HTERT RPE-1 (cell line): ENCODE measurements around the gene CNTNAP2.

Experiments
- in situ Hi-C: fragments of 300-500 bp; cut with MboI; formaldehyde crosslinking; loops from 4 replicates; pipeline ENCODE4 v1.14.3; 2020; ENCODE audit warnings: low sequenced_read_pairs

CNTNAP2 gene

GRCh38 chr7:146966274-146966673 is 849.7 kb downstream of the CNTNAP2 start:
- in situ Hi-C loops, result no loop called here

GRCh38 chr7:146982482-146982881 is 865.9 kb downstream of the CNTNAP2 start:
- in situ Hi-C loops, result no loop called here

- in situ Hi-C loops, result no loop called here
Observed at GRCh38 chr7:146991596-146991995, 875.0 kb downstream of the CNTNAP2 start.

GRCh38 chr7:146993764-146994163 is 877.2 kb downstream of the CNTNAP2 start:
- in situ Hi-C loops, result no loop called here

- in situ Hi-C loops, result no loop called here
Observed at GRCh38 chr7:147008530-147008929, 891.9 kb downstream of the CNTNAP2 start.

GRCh38 chr7:147012666-147013065 is 896.1 kb downstream of the CNTNAP2 start:
- in situ Hi-C loops, result no loop called here

- in situ Hi-C loops, result no loop called here
Observed at GRCh38 chr7:147013825-147014224, 897.2 kb downstream of the CNTNAP2 start.

- in situ Hi-C loops, result no loop called here
Observed at GRCh38 chr7:147014286-147014955, 897.8 kb downstream of the CNTNAP2 start.

- in situ Hi-C loops, result no loop called here
Observed at GRCh38 chr7:147015999-147016398, 899.4 kb downstream of the CNTNAP2 start.

GRCh38 chr7:147022056-147022455 is 905.5 kb downstream of the CNTNAP2 start:
- in situ Hi-C loops, result no loop called here

- in situ Hi-C loops, result no loop called here
Observed at GRCh38 chr7:147023440-147023839, 906.8 kb downstream of the CNTNAP2 start.

GRCh38 chr7:147029953-147030352 is 913.4 kb downstream of the CNTNAP2 start:
- in situ Hi-C loops, result no loop called here

GRCh38 chr7:147033641-147034040 is 917.0 kb downstream of the CNTNAP2 start:
- in situ Hi-C loops, result no loop called here

- in situ Hi-C loops, result no loop called here
Observed at GRCh38 chr7:147041438-147041837, 924.8 kb downstream of the CNTNAP2 start.

- in situ Hi-C loops, result no loop called here
Observed at GRCh38 chr7:147044941-147045340, 928.3 kb downstream of the CNTNAP2 start.

- in situ Hi-C loops, result no loop called here
Observed at GRCh38 chr7:147047696-147048095, 931.1 kb downstream of the CNTNAP2 start.

- in situ Hi-C loops, result no loop called here
Observed at GRCh38 chr7:147048864-147049263, 932.3 kb downstream of the CNTNAP2 start.

GRCh38 chr7:147052818-147053217 is 936.2 kb downstream of the CNTNAP2 start:
- in situ Hi-C loops, result no loop called here

GRCh38 chr7:147053746-147054145 is 937.1 kb downstream of the CNTNAP2 start:
- in situ Hi-C loops, result no loop called here

- in situ Hi-C loops, result no loop called here
Observed at GRCh38 chr7:147060070-147060469, 943.5 kb downstream of the CNTNAP2 start.

GRCh38 chr7:147062897-147063296 is 946.3 kb downstream of the CNTNAP2 start:
- in situ Hi-C loops, result no loop called here

- in situ Hi-C loops, result no loop called here
Observed at GRCh38 chr7:147068842-147069241, 952.2 kb downstream of the CNTNAP2 start.

- in situ Hi-C loops, result no loop called here
Observed at GRCh38 chr7:147069771-147070170, 953.2 kb downstream of the CNTNAP2 start.
